Sigmoid colon (tissue), 4 donors: ENCODE measurements around the gene TSNAXIP1.

ENCODE experiments used
- EP300 ChIP-seq, 4 donors: sonication (generic); formaldehyde crosslinking; IDR thresholded peaks; one replicate each; pipeline ENCODE4 v1.6.1; 2017; ENCODE audit warnings: antibody characterized with exemption in 4 of 4
- POLR2AphosphoS5 ChIP-seq, 4 donors: sonication (generic); formaldehyde crosslinking; IDR thresholded peaks; one replicate each; pipeline ENCODE4 v1.6.1; 2017; ENCODE audit warnings: antibody characterized with exemption in 4 of 4
- TF ChIP-seq, protein P1 (sequence below), 4 experiments: fragments of 450-650 bp in 3 of 4; fragments of 200-600 bp in 1 of 4; IDR thresholded peaks; one replicate each; pipeline ENCODE4 v1.5.1; 2016 to 2019; ENCODE audit warnings: antibody characterized with exemption in 4 of 4, mild to moderate bottlenecking in 3 of 4, moderate library complexity in 2 of 4

DNA sequence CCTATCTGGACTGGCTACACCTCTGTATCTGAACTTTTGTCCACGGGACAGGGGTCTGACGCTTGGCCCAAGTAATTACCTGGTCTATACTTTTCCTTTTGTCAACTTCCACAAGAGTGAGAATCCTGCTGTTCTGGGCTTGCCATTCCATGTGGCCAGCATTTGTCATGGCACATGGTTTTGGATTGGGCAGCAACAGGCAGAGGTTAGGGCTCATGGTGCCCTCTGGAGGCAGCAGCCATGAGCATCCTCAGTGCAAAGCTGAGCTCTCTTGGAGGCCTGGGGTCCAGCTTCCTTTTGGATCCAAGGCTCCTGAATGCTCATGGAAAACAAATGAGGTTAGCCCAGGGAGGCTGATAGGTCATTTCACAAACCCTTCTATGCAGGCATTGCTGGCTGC is 58.6 kb downstream of the TSNAXIP1 start:
- TF ChIP-seq, protein P1, sequence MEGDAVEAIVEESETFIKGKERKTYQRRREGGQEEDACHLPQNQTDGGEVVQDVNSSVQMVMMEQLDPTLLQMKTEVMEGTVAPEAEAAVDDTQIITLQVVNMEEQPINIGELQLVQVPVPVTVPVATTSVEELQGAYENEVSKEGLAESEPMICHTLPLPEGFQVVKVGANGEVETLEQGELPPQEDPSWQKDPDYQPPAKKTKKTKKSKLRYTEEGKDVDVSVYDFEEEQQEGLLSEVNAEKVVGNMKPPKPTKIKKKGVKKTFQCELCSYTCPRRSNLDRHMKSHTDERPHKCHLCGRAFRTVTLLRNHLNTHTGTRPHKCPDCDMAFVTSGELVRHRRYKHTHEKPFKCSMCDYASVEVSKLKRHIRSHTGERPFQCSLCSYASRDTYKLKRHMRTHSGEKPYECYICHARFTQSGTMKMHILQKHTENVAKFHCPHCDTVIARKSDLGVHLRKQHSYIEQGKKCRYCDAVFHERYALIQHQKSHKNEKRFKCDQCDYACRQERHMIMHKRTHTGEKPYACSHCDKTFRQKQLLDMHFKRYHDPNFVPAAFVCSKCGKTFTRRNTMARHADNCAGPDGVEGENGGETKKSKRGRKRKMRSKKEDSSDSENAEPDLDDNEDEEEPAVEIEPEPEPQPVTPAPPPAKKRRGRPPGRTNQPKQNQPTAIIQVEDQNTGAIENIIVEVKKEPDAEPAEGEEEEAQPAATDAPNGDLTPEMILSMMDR (IDR thresholded peaks at IDR 0.05) = no peak
- no peak for TF ChIP-seq POLR2AphosphoS5 (IDR thresholded peaks at IDR 0.05)
- no peak for TF ChIP-seq EP300 (IDR thresholded peaks at IDR 0.05)
